Omental fat pad (tissue), 4 donors: ENCODE results near the gene SMIM12. TPM values are rescaled to one million over a fixed set of nuclear protein-coding genes. Genes with fewer than 3 reads are reported as not detected.

ENCODE experiments used
- ATAC-seq: fragments of 150-250 bp; one replicate; pipeline ENCODE4 v1.9.1; 2016; ENCODE audit warnings: mild to moderate bottlenecking, moderate library complexity; ENCODE audit not compliant: low FRiP score
- DNase-seq: peaks from one replicate; pipeline ENCODE4 v3.0.0-alpha.2; 2019; ENCODE audit warnings: low spot score
- CTCF ChIP-seq, 3 donors: fragments of 450-650 bp; IDR thresholded peaks; one replicate each; pipeline ENCODE4 v1.5.1; 2016 to 2017; ENCODE audit warnings: antibody characterized with exemption in 3 of 3, mild to moderate bottlenecking in 3 of 3, moderate library complexity in 2 of 3
- total RNA-seq, 4 donors: library from RNA; depleted of rRNA; stranded (reverse); fragments of >200 nt; gene quantifications; one replicate each; pipeline ENCODE4 v1.1.0, GENCODE V29; 2016

Gene SMIM12
- total RNA-seq, 4 donors from 2014 or later, result 34.0 to 65.4 (median 42.1) TPM

- DNase-seq (no peak), ATAC-seq (no peak)
- no peak for TF ChIP-seq CTCF (IDR thresholded peaks at IDR 0.05)
Measured at GRCh38 chr1:34846265-34846664, 13.3 kb downstream of the SMIM12 start.

GRCh38 chr1:34845131-34845901, 14.2 kb downstream of the SMIM12 start:
- ATAC-seq (no peak), DNase-seq (no peak)
- no peak for TF ChIP-seq CTCF (IDR thresholded peaks at IDR 0.05)

GRCh38 chr1:34844252-34844634, 15.3 kb downstream of the SMIM12 start:
- ATAC-seq (no peak), DNase-seq (no peak)
- TF ChIP-seq CTCF (IDR thresholded peaks at IDR 0.05), result no peak

GRCh38 chr1:34843392-34844251, 15.9 kb downstream of the SMIM12 start:
- ATAC-seq (no peak), DNase-seq (no peak)
- TF ChIP-seq CTCF (IDR thresholded peaks at IDR 0.05), result no peak

GRCh38 chr1:34842952-34843371, 16.6 kb downstream of the SMIM12 start:
- no peak for DNase-seq
- ATAC-seq, result no peak
- TF ChIP-seq CTCF (IDR thresholded peaks at IDR 0.05), result no peak

- no peak for ATAC-seq
- no peak for TF ChIP-seq CTCF (IDR thresholded peaks at IDR 0.05)
- DNase-seq, result no peak
Measured at GRCh38 chr1:34842073-34842472, 17.5 kb downstream of the SMIM12 start.
